GM19324 (cell line): ENCODE data around the gene CEP164.

Experiments used
- ATAC-seq: cut with Tn5 transposase; IDR thresholded peaks from one replicate; pipeline ENCODE4 v1.9.1; 2021; ENCODE audit warnings: mild to moderate bottlenecking, moderate library complexity; ENCODE audit not compliant: unreplicated experiment, low FRiP score

The CEP164 gene

DNA sequence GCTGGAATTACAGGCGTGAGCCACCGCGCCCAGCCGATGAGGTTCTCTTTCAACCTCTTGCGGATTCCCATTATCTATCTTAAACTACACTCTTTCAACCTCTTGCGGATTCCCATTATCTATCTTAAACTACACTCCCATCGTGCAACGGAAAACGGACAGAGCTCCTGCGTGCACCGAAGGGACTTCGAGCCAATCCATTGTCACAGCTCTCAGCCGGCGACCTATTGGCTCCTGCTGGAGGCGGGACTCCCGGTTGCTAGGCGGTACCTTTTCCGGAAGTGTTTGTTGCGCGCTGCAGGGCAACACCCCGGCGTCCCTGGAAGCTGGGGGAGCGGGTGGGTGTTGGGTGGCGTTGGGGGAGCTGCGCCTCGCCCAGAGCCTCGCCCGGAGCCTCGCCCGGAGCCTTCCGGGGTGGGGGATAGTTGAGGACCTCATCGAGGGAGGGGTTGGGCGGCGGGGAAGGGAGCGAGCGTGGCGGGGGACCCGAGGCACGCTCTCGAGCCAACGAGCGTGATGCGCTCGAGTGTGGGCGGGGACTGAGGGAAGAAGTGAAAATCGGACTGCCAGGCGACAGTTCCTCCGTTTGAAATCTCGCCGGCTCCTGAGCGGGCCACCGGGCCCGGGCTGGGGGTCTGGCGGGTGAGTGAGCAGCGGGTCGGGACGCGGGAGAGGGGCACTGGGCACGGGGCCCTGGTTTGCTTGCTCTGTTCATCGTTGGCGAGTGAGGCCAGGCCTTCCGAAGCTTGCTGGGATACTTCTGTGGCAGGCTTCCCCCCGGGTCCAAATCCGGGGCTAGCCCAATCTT, at the start of gene CEP164:
TSS of gene CEP164 (plus strand) at position 288 of the 808 bp plus-strand sequence. CDS start 10,733 bp downstream, outside the sequence.
- ATAC-seq = peak; percentile 91

DNA sequence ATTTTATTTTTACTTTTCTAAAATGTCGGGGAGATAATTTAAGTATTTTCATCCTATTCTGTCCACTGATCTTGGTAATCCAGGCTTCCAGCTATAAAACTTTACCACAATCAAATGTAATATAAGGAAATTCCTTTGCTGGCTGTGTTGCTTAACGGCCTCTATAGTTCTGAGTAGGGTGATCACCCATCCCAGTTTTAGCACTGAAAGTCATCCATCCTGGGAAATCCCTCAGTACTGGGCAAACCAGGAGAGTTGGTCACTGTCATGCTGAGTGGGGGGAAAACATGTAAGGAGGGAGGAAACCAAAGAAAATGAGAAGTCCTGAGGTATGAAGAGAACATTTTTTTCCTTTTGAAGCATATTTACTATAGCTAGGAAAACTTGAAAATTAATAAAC, 49.3 kb upstream of the CEP164 start:
- ATAC-seq = no peak

DNA sequence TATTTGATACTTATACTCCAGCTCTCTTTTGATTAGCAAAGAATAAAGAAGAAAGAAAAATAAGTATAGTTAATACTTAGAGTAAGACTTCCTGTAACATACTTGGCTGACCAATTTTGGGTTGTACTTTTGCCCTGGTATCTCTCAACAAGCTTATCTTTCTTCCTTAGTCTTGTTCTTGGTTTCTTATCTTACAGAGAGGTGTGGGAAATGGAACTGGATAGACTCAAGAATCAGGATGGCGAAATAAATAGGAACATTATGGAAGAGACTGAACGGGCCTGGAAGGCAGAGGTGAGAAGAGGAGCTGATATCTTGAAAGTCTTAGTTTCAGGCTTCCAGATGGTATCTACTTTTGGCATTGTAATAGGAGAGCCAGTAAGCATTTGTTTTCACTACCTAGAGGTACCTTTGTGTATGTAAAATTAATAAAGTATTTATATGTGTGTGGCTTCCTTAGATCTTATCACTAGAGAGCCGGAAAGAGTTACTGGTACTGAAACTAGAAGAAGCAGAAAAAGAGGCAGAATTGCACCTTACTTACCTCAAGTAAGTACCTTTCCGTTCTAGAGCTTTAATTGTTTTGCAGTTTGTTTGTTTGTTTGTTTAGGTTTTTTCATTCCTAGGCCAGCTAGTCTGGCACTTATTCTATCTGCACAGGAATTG, 47.8 kb upstream of the CEP164 start:
- ATAC-seq = no peak

DNA sequence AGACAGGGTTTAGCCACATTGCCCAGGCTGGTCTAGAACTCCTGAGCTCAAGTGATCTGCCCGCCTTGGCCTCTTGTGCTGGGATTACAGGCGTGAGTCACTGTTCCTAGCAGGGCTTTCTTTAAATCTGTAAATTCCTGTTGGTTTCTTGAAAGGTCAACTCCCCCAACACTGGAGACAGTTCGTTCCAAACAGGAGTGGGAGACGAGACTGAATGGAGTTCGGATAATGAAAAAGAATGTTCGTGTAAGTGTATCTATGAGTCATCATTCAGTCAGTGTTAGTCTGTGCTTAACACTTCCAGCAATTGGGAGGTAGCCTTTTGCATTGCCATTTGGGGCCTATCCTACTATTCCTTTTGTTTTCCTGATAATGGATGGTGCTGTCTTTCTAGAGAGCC, 46.5 kb upstream of the CEP164 start:
- ATAC-seq = no peak

DNA sequence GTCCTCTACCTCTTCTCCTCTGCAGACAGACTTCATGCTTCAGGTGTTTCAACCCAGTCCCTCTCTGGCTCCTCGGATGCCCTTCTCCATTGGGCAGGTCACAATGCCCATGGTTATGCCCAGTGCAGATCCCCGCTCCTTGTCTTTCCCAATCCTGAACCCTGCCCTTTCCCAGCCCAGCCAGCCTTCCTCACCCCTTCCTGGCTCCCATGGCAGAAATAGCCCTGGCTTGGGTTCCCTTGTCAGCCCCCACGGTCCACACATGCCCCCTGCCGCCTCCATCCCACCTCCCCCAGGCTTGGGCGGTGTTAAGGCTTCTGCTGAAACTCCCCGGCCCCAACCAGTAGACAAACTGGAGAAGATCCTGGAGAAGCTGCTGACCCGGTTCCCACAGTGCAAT, 45.8 kb upstream of the CEP164 start:
- no peak for ATAC-seq

DNA sequence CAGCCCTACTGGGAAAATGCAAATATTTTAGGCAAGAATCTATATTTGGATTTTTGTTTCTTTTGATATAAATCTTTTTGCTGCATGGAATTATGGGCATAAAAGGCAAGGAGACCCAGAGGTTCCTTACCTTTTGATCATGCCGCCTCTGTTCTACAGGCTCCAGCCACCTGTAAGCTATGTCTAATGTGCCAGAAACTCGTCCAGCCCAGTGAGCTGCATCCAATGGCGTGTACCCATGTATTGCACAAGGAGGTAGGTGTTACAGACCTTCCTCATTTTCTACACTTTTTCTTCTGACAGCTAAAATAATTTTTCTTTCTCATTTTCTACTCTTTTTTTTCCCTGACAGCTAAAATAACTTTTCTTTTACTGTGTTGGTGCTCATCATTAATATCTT, 44.7 kb upstream of the CEP164 start:
- no peak for ATAC-seq

DNA sequence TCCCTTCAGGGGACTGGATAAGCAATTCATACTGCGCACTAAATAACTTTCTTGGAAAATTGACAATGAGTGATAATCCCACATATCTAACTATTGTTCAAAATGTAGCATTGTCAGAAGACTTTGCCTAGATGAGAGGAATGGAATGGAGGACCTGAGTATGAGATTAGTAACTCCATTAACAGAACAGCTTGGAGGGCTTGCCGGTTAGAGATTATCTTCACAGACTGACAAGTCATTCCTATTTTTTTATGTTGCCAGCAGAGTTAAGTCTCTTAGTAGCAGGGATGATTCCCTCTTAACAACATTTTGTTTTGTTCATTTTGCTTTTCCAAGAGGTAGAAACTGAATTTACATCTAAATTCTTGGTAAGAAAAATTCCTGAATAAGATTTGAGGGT, 43.6 kb upstream of the CEP164 start:
- no peak for ATAC-seq

DNA sequence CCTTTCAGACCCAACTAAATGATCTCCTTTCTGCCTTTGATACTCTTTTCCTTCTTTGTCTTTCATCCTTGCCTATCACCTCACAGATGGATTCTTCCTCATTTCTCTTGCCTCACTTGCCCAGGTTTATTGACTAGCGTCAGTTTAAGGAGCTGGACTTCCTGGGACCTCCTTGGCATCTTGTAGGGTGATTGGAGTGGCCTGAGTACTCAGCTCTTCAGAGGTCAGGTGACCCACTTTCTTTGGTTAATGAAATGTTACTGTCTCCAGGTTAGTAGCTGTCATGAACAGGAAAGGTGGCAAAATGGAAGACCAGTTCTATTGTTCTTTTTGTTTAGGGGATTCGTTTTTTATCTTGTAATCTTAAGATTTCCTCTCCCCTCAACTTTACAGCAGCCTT, 41.1 kb upstream of the CEP164 start:
- ATAC-seq = no peak

DNA sequence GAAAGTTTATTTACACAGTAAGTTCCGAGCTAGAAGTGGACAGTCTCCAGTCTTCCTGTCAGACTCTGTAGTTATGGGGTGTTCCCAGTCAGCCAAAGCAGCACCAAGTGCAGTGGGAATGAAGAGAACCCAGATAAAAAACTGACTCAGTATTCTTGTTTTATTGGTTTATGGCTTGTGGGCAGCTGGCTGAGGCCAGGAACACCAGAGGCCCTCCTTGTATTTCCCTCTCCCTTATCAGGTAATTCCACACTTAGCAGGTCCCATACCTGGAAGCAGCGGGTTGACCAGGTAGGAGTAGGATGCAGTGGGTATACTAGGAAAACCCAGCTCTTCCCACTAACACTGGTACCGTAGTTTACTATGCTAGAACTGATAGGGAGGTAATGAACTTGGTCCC, 40.0 kb upstream of the CEP164 start:
- no peak for ATAC-seq

DNA sequence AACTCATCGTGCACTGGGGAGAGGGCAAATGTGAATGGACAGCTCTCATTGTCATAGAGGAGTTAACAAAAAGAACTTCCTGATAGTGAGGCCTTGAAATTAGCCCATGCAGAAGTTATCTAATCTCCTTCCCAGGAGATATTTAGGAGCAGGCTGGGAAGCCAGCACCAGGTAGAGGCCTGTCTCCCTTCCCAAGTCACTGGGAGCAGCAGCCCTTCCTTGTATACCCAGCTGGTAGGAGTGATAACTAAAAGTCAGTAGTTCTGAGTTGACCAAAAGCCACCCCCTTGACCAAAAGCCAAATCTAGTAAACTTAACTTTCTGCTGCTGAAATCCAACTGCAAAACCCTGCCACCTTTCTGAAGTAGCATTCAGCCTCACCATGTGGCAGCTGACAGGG, 37.9 kb upstream of the CEP164 start:
- no peak for ATAC-seq

DNA sequence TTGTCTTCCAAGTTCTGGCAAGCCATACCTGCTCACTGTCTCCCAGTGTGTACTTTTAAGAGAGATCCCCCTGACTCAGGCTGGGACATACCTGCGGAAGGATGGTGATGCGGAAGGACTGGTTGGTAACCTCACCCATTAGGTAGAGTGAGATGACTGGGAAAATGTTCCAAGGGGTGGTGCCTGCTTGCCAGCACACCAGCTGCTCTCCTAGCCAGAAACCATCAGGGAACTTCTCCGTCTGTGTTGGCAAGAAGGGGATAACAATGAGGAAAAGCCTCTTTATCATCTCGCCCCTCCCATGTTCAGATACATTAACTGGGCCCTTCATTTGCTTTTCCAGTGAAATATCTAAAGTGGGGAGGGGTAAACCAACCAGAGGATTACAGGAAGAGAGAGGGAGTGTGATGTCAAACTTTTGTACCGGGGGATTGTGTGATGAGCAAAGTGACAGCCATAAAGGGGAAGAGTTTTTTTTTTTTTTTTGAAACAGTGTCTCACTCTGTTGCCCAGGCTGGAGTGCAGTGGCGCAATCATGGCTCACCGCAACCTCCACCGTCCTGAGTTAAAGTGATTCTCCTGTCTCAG, 36.8 kb upstream of the CEP164 start, which contains the start of gene BACE1-AS:
TSS of gene BACE1-AS (plus strand) at position 538 of the 588 bp plus-strand sequence.
- ATAC-seq = no peak

DNA sequence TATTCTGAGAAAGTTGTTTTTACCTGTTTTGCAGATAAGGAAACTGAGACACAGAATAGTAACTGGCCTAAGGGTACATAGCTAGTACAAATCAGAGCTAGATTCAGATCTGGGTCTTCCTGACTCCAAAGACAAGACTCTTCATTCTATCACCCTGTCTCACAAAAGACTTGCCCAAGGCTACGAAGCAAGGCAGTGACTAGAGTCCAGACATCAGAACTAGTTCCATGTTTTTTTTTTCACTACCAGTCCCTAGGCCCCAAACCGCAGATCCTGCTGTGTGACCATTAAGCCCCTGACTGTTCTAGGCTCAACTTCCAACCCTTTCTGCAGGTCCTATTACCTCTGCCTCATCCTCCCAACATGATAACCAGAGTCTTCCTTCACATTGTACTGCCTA, 35.0 kb upstream of the CEP164 start:
- no peak for ATAC-seq

DNA sequence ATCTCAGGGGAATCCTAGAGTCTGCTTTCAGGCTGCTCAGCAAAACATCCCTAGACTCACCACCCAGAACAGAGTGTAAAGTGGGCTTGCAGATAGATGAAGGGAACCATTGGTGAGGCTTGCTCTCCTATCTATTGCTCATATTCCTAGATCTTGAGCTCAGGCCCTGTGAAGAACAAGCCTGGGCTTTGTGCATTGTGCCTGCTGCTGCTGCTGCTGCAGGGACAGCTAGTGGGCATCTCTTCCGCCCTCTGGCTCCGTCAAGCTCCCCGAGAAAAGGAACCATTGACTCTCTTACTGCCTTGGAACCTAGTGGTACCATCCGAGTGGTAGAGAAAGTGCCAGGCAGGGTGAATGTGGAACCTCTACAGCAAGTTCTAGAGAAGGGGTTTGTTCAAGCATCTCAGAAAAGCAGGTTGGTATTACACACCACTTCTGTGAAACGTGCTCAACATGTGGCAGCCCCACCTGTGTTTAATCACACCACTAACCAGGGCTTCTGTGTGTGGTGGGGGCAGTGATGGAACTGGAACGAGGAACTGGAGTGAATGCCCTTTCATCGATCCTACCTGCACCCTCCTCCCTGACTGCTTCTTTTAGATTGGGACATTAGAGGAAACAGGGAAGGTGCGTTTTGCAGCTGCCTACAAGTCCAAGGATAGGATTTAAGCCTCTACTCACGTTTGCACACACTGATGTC, 32.1 kb upstream of the CEP164 start:
- ATAC-seq = no peak

DNA sequence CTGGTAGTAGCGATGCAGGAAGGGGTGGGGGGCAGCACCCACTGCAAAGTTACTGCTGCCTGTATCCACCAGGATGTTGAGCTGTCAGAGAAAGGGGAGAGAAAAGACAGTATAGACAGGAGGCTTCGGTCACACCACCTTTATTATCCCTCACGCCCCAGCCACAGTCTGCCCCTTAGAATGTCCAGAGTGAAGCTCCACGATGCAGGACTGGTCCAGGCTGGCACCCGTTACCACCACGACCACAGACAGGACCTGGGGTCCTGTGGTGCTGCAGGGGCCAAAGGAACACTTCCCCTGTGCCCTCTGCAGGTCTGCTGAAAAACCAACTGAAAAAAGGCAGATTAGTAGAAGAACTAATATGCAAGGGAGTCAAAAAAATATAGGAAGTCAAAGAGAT, 30.8 kb upstream of the CEP164 start:
- no peak for ATAC-seq

DNA sequence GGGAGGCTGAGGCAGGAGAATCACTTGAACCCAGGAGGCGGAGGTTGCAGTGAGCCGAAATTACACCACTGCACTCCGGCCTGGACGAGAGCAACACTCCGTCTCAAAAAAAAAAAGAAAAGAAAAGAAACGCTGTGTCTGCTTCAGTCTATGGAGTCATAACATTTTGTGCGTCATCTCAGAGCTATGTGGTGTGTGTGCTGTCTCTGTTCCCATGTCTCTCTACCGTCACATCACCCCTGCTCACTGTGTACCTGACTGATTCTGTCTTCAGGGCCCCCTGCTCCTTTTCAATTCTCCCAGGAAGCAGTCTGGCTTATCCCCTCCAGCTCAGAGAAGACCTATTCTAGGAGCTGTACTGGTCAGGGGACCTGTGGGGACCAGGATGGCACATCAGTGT, 29.5 kb upstream of the CEP164 start:
- no peak for ATAC-seq

DNA sequence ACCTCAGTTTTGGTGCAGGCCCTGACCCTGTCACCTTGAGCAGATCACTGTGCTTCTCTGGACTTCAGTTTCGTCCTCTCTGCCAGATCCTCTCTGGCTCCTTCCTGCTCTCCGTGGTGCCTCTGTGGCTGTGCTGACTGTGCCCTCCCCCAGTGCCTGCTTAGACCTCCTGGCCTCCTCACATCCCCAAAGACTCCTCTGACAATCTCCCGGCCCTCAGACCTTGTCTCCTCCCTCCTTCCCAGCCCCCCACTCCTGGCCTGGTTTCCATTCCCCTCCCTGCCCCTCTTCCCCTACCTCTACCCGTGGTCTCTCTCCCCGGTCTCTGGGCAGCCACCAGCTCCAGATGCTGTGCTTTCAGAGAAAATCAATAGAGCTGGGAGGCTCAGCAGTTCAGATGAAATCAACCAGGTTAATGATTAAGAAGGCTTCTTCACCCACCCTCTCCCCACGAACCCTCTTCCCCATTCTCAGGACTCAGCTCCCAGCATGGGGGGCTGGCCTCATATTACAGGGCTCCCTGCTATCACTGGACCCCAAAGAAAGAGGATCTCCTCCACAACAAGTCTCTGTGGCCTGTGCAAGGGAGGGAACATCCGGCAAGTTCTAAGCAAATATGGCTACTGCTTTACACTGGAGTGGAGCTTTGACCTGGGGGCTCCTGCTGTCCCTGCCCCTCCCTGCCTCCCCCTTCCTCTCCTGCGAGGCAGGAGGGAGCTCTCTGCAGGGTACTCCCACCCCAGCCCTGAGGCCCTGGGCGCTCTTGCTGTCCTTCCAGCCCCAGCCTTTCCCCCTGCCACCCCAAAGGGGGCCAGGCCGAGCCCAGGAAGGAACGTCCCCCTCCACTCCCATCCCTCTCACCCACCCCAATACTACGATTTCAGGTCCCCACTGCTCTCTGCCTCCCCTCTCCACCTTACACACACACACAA, 28.0 kb upstream of the CEP164 start:
- ATAC-seq = no peak

DNA sequence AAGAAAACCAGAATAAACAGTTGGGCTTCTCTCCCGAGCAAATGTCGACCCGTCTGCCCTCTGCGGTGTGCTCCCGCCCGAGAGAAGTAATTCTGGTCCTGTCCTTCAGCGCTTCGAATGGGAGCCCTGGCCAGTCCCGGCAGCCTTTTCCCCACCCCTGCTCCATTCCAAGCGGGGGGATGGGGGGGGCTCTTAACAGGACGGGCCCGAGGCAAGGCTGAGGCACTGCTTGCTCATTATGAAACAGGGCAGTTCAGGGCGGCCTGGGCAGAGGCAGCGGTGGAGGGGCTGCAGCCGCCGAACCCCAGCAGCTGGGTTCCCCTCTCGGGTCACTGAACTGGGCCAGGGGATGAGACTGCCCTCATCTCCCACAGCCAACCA, 27.4 kb upstream of the CEP164 start:
- ATAC-seq = no peak

DNA sequence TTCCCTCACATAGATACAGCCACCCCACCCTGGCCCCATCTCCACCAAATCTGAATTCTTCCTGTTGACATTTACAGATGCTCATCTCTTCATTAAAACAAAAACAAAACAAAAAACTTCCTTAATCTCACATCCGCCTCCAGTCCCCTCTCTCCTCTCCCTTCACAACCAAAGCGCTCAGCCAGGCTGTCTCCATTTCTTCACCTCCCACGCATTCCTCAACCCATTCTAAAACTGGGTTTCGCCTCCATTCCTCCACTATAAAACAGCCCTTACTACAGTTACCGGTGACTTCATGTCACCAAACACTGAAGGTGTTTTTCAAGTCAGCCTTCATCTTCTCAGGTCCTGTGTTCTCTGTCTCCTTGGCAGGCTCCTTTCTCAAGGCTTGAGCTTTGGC, 26.9 kb upstream of the CEP164 start:
- ATAC-seq = no peak

DNA sequence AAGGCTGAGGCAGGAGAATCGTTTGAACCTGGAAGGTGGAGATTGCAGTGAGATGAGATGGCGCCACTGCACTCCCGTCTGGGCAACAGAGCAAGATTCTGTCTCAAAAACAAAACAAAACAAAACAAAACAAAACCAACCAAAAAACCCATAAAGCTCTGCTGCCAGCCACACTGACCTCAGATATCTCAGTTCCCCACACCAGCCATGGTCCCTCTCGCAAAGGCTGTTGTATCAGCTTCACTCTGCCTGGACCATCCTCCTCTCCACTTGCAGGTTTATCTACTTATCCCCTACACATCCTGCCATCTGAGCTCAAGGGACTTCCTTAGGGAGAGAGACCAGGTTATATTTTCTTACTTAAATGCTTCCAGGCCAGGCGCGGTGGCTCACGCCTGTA, 25.4 kb upstream of the CEP164 start:
- no peak for ATAC-seq

DNA sequence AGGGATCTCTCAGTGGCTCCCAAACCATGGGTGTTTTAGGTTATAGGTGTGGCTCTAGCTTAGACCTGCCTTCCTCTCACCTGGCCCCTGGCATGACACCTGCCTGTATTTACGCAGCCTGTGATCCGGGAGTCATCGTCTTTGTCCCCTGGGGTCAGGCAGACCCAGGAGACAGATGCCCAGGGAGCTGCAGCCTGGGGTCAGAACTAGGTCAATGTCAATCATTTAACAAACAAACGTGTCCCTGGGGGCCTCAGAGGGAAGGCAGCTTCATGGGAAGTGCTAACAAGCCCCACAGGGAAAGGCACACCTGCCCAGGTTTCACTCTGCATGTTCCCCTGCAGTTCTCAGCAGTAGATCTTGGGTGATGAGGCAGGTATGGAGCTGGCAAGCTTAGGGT, 24.6 kb upstream of the CEP164 start:
- no peak for ATAC-seq
